Tibial artery (tissue), 4 donors: Measurements from ENCODE around the gene SCUBE1.

Experiments used
- DNase-seq, 2 donors: peaks; one replicate each; pipeline ENCODE4 v3.0.0-alpha.2; 2019
- H3K27ac ChIP-seq, 2 donors: fragments of 200-600 bp; sonication (generic) in 1 of 2; 1 replicate in 1 of 2; 2 replicates in 1 of 2; pipeline ENCODE4 v1.5.1; 2018 to 2019; ENCODE audit warnings: mild to moderate bottlenecking in 1 of 2
- H3K27me3 ChIP-seq, 2 donors: fragments of 200-600 bp; sonication (generic) in 1 of 2; one replicate each; pipeline versions ENCODE4 v1.5.1 to v1.6.0; 2016 to 2019
- H3K36me3 ChIP-seq, 3 donors: fragments of 200-600 bp; sonication (generic) in 2 of 3; one replicate each; pipeline ENCODE4 v1.5.1; 2016 to 2019; ENCODE audit warnings: mild to moderate bottlenecking in 2 of 3
- H3K4me1 ChIP-seq, 4 donors: fragments of 200-600 bp; sonication (generic) in 2 of 4; 1 replicate in 3 of 4; 2 replicates in 1 of 4; pipeline ENCODE4 v1.5.1; 2016 to 2019
- H3K4me3 ChIP-seq, 2 donors: fragments of 200-600 bp; sonication (generic) in 1 of 2; 1 replicate in 1 of 2; 2 replicates in 1 of 2; pipeline ENCODE4 v1.5.1; 2018 to 2019; ENCODE audit warnings: mild to moderate bottlenecking in 2 of 2
- H3K9me3 ChIP-seq, 3 donors: fragments of 200-600 bp; sonication (generic) in 1 of 3; one replicate each; pipeline ENCODE4 v1.5.1; 2016 to 2019
- CTCF ChIP-seq, 2 experiments: fragments of 200-600 bp in 1 of 2; fragments of 450-650 bp in 1 of 2; IDR thresholded peaks; one replicate each; pipeline ENCODE4 v1.5.1; 2017 to 2019; ENCODE audit warnings: antibody characterized with exemption in 2 of 2, mild to moderate bottlenecking in 1 of 2, moderate library complexity in 1 of 2
- intact Hi-C: fragments of 100-400 bp; cut with DNase I; formaldehyde crosslinking; loops from one replicate; pipeline ENCODE4 v1.15.0; 2023; ENCODE audit warnings: low total_unique reads

SCUBE1 gene

GRCh38 chr22:43179911-43180195 lies 163.3 kb downstream of the SCUBE1 start:
- TF ChIP-seq CTCF (IDR thresholded peaks at IDR 0.05): no peak
- no peak for DNase-seq
- Histone ChIP-seq H3K9me3 (no peaks in the 10 kb centered on the region), H3K27me3 (no peaks in the 10 kb centered on the region), H3K4me1 (peaks cover 0 to 7% (median under 1%) of the 10 kb centered on the region in 4 donors), H3K4me3 (no peak overlapping the region), H3K27ac (no peak overlapping the region), H3K36me3 (peaks cover 23 to 75% (median 39%) of the 10 kb centered on the region in 3 donors)
- intact Hi-C loops: no loop called here

GRCh38 chr22:43179146-43179910 lies 163.8 kb downstream of the SCUBE1 start:
- H3K9me3 ChIP-seq: no peaks in the 10 kb centered on the region
- H3K4me1 ChIP-seq: peaks cover 0 to 2% (median 0%) of the 10 kb centered on the region in 4 donors
- DNase-seq: no peak
- intact Hi-C loops: no loop called here
- H3K27ac ChIP-seq: no peak overlapping the region
- H3K27me3 ChIP-seq: no peaks in the 10 kb centered on the region
- peaks cover 27 to 80% (median 44%) of the 10 kb centered on the region in 3 donors for H3K36me3 ChIP-seq
- no peak overlapping the region for H3K4me3 ChIP-seq
- TF ChIP-seq CTCF (IDR thresholded peaks at IDR 0.05): no peak

- H3K4me3 ChIP-seq: no peak overlapping the region
- peaks cover 44 to 95% (median 57%) of the 10 kb centered on the region in 3 donors for H3K36me3 ChIP-seq
- H3K27ac ChIP-seq: no peak overlapping the region
- H3K27me3 ChIP-seq: no peaks in the 10 kb centered on the region
- H3K9me3 ChIP-seq: no peaks in the 10 kb centered on the region
- no peaks in the 10 kb centered on the region for H3K4me1 ChIP-seq
- no peak for DNase-seq
- intact Hi-C loops: no loop called here
- TF ChIP-seq CTCF (IDR thresholded peaks at IDR 0.05): no peak
Observed at GRCh38 chr22:43177479-43177878, 165.7 kb downstream of the SCUBE1 start.

GRCh38 chr22:43176090-43176489 lies 167.1 kb downstream of the SCUBE1 start:
- H3K4me1 ChIP-seq: no peaks in the 10 kb centered on the region
- no peaks in the 10 kb centered on the region for H3K9me3 ChIP-seq
- no peaks in the 10 kb centered on the region for H3K27me3 ChIP-seq
- no peak overlapping the region for H3K4me3 ChIP-seq
- intact Hi-C loops: no loop called here
- H3K27ac ChIP-seq: no peak overlapping the region
- TF ChIP-seq CTCF (IDR thresholded peaks at IDR 0.05): no peak
- peaks cover 56 to 97% (median 66%) of the 10 kb centered on the region in 3 donors for H3K36me3 ChIP-seq
- DNase-seq: no peak

- no peak for DNase-seq
- no peak for TF ChIP-seq CTCF (IDR thresholded peaks at IDR 0.05)
- no peaks in the 10 kb centered on the region for H3K27me3 ChIP-seq
- intact Hi-C loops: no loop called here
- no peaks in the 10 kb centered on the region for H3K4me1 ChIP-seq
- H3K36me3 ChIP-seq: peaks cover 56 to 98% (median 74%) of the 10 kb centered on the region in 3 donors
- no peak overlapping the region for H3K27ac ChIP-seq
- no peaks in the 10 kb centered on the region for H3K9me3 ChIP-seq
- H3K4me3 ChIP-seq: no peak overlapping the region
Observed at GRCh38 chr22:43174941-43175531, 168.1 kb downstream of the SCUBE1 start.
